Activated CD4-positive, alpha-beta T cell treated with anti-CD3 and anti-CD28 coated beads for 36 hours (primary cell): ENCODE measurements around the gene CTDSPL. TPM values are rescaled to one million over a fixed set of nuclear protein-coding genes. Genes with fewer than 3 reads are reported as not detected.

ENCODE experiments used
- ATAC-seq: fragments of 200-7000 bp; cut with Tn5 transposase; one replicate; pipeline ENCODE4 v1.10.0; 2021; ENCODE audit warnings: mild to moderate bottlenecking, moderate library complexity
- CTCF ChIA-PET: fragments of 350-600 bp; sonication (Branson Sonifier 250); formaldehyde crosslinking; loops from one replicate; lab custom pipeline; 2021; ENCODE audit warnings: antibody characterized with exemption; lab: Charles Lee
- POLR2A ChIA-PET: fragments of 350-600 bp; sonication (Branson Sonifier 250); formaldehyde crosslinking; loops from one replicate; lab custom pipeline; 2021; ENCODE audit warnings: antibody characterized with exemption, inconsistent platforms; lab: Charles Lee
- DNase-seq: peaks from one replicate; pipeline ENCODE4 v3.0.0-alpha.2; 2020
- H3K27ac Mint-ChIP-seq: one replicate; pipeline ENCODE4 v1.8.0; 2021; ENCODE audit warnings: mixed read lengths
- H3K27me3 Mint-ChIP-seq: one replicate; pipeline ENCODE4 v1.8.0; 2021; ENCODE audit warnings: mixed read lengths
- H3K36me3 Mint-ChIP-seq: one replicate; pipeline ENCODE4 v1.8.0; 2021; ENCODE audit warnings: low read depth, mixed read lengths
- H3K4me1 Mint-ChIP-seq: one replicate; pipeline ENCODE4 v1.8.0; 2021; ENCODE audit warnings: mixed read lengths
- H3K4me3 Mint-ChIP-seq: one replicate; pipeline ENCODE4 v1.8.0; 2021; ENCODE audit warnings: mild to moderate bottlenecking, moderate library complexity, mixed read lengths
- H3K9me3 Mint-ChIP-seq: one replicate; pipeline ENCODE4 v1.8.0; 2021; ENCODE audit warnings: low read depth, mixed read lengths
- intact Hi-C, 2 experiments: fragments of 100-400 bp; cut with DNase I in 1 of 2; cut with micrococcal nuclease in 1 of 2; formaldehyde crosslinking; loops; one replicate each; pipeline versions ENCODE4 v1.14.2 to v1.15.1; 2022 to 2024; cut with DNase I, micrococcal nuclease
- total RNA-seq, 2 experiments: library from RNA; stranded (reverse); gene quantifications; one replicate each; pipeline ENCODE4 v1.2.3, GENCODE V29; 2021

Gene CTDSPL
- total RNA-seq, 2 experiments from 2014 or later: 3.9 to 5.3 TPM

GRCh38 chr3:38005076-38006020 lies 143.7 kb downstream of the CTDSPL start:
- no peaks in the 10 kb centered on the region for H3K27me3 Mint-ChIP-seq
- peaks cover 9% of the 10 kb centered on the region for H3K4me1 Mint-ChIP-seq
- ATAC-seq (no peak), DNase-seq (no peak)
- no peaks in the 10 kb centered on the region for H3K9me3 Mint-ChIP-seq
- H3K36me3 Mint-ChIP-seq: peaks cover 11% of the 10 kb centered on the region
- CTCF ChIA-PET: interaction anchor here (0.9 kb wide), 1 partner anchor 31 kb away, joined by 4 read pairs; no protein-coding TSS in a partner anchor
- H3K4me3 Mint-ChIP-seq: no peak overlapping the region
- intact Hi-C loops: no loop called here
- POLR2A ChIA-PET: interaction anchor here (0.6 to 0.7 kb wide), 2 partner anchors 57 to 706 kb away, joined by 3 to 10 read pairs; no protein-coding TSS in a partner anchor
- peak overlapping the region; percentile 29 for H3K27ac Mint-ChIP-seq

- no peaks in the 10 kb centered on the region for H3K27me3 Mint-ChIP-seq
- no peaks in the 10 kb centered on the region for H3K9me3 Mint-ChIP-seq
- ATAC-seq: no peak
- DNase-seq: no peak
- POLR2A ChIA-PET: interaction anchor here (0.7 kb wide), 1 partner anchor 707 kb away, joined by 10 read pairs; no protein-coding TSS in a partner anchor
- peaks cover 9% of the 10 kb centered on the region for H3K4me1 Mint-ChIP-seq
- intact Hi-C loops: no loop called here
- no peak overlapping the region for H3K27ac Mint-ChIP-seq
- H3K4me3 Mint-ChIP-seq: no peak overlapping the region
- CTCF ChIA-PET: no interaction called here
- H3K36me3 Mint-ChIP-seq: peaks cover 11% of the 10 kb centered on the region
These were observed 144.4 kb downstream of the CTDSPL start for GRCh38 chr3:38006031-38006430.

GRCh38 chr3:38006445-38006995 lies 144.8 kb downstream of the CTDSPL start:
- POLR2A ChIA-PET: no interaction called here
- no peak for DNase-seq
- CTCF ChIA-PET: no interaction called here
- intact Hi-C loops: no loop called here
- Mint-ChIP-seq H3K9me3 (no peaks in the 10 kb centered on the region), H3K4me3 (no peak overlapping the region), H3K36me3 (peaks cover 11% of the 10 kb centered on the region), H3K27me3 (no peaks in the 10 kb centered on the region), H3K27ac (no peak overlapping the region), H3K4me1 (peaks cover 9% of the 10 kb centered on the region)
- ATAC-seq: no peak

GRCh38 chr3:38007754-38008090 lies 146.0 kb downstream of the CTDSPL start:
- Mint-ChIP-seq H3K36me3 (peaks cover 6% of the 10 kb centered on the region), H3K4me3 (no peak overlapping the region), H3K9me3 (no peaks in the 10 kb centered on the region), H3K27me3 (no peaks in the 10 kb centered on the region), H3K4me1 (peaks cover 9% of the 10 kb centered on the region), H3K27ac (no peak overlapping the region)
- ChIA-PET POLR2A (interaction anchor here (0.7 kb wide), 1 partner anchor 163 kb away, joined by 3 read pairs; no protein-coding TSS in a partner anchor), CTCF (no interaction called here)
- no peak for ATAC-seq
- DNase-seq: no peak
- intact Hi-C loops: no loop called here

- CTCF ChIA-PET: no interaction called here
- intact Hi-C loops: no loop called here
- DNase-seq (no peak), ATAC-seq (no peak)
- peaks cover 5% of the 10 kb centered on the region for H3K4me1 Mint-ChIP-seq
- no peak overlapping the region for H3K27ac Mint-ChIP-seq
- H3K4me3 Mint-ChIP-seq: no peak overlapping the region
- H3K36me3 Mint-ChIP-seq: peaks cover 6% of the 10 kb centered on the region
- no peaks in the 10 kb centered on the region for H3K27me3 Mint-ChIP-seq
- POLR2A ChIA-PET: no interaction called here
- no peaks in the 10 kb centered on the region for H3K9me3 Mint-ChIP-seq
These were observed 146.6 kb downstream of the CTDSPL start for GRCh38 chr3:38008191-38008701.

GRCh38 chr3:38008971-38009580 lies 147.4 kb downstream of the CTDSPL start:
- H3K36me3 Mint-ChIP-seq: peaks cover 6% of the 10 kb centered on the region
- ATAC-seq (no peak), DNase-seq (no peak)
- H3K27ac Mint-ChIP-seq: no peak overlapping the region
- CTCF ChIA-PET: interaction anchor here (0.7 kb wide), 1 partner anchor 326 kb away, joined by 3 read pairs; no protein-coding TSS in a partner anchor
- H3K9me3 Mint-ChIP-seq: no peaks in the 10 kb centered on the region
- intact Hi-C loops: no loop called here
- H3K4me3 Mint-ChIP-seq: no peak overlapping the region
- POLR2A ChIA-PET: no interaction called here
- no peaks in the 10 kb centered on the region for H3K27me3 Mint-ChIP-seq
- peaks cover 5% of the 10 kb centered on the region for H3K4me1 Mint-ChIP-seq

- no peaks in the 10 kb centered on the region for H3K4me1 Mint-ChIP-seq
- H3K4me3 Mint-ChIP-seq: no peak overlapping the region
- no peaks in the 10 kb centered on the region for H3K36me3 Mint-ChIP-seq
- H3K9me3 Mint-ChIP-seq: no peaks in the 10 kb centered on the region
- intact Hi-C loops: no loop called here
- DNase-seq (no peak), ATAC-seq (no peak)
- ChIA-PET POLR2A (no interaction called here), CTCF (no interaction called here)
- H3K27me3 Mint-ChIP-seq: no peaks in the 10 kb centered on the region
- no peak overlapping the region for H3K27ac Mint-ChIP-seq
These were observed 148.3 kb downstream of the CTDSPL start for GRCh38 chr3:38009807-38010591.

- ChIA-PET POLR2A (no interaction called here), CTCF (interaction anchor here (0.7 kb wide), 1 partner anchor 10 kb away, joined by 3 read pairs; no protein-coding TSS in a partner anchor)
- peaks cover 2% of the 10 kb centered on the region for H3K9me3 Mint-ChIP-seq
- H3K4me1 Mint-ChIP-seq: no peaks in the 10 kb centered on the region
- H3K4me3 Mint-ChIP-seq: no peak overlapping the region
- no peak overlapping the region for H3K27ac Mint-ChIP-seq
- no peak for ATAC-seq
- DNase-seq: no peak
- intact Hi-C loops: no loop called here
- peaks cover 9% of the 10 kb centered on the region for H3K36me3 Mint-ChIP-seq
- no peaks in the 10 kb centered on the region for H3K27me3 Mint-ChIP-seq
These were observed 149.4 kb downstream of the CTDSPL start for GRCh38 chr3:38011111-38011510.

- POLR2A ChIA-PET: no interaction called here
- H3K36me3 Mint-ChIP-seq: peaks cover 23% of the 10 kb centered on the region
- H3K27ac Mint-ChIP-seq: no peak overlapping the region
- ATAC-seq (no peak), DNase-seq (no peak)
- CTCF ChIA-PET: no interaction called here
- H3K4me1 Mint-ChIP-seq: no peaks in the 10 kb centered on the region
- H3K4me3 Mint-ChIP-seq: no peak overlapping the region
- intact Hi-C loops: no loop called here
- H3K27me3 Mint-ChIP-seq: no peaks in the 10 kb centered on the region
- H3K9me3 Mint-ChIP-seq: peaks cover 2% of the 10 kb centered on the region
These were observed 153.8 kb downstream of the CTDSPL start for GRCh38 chr3:38015485-38015884.

GRCh38 chr3:38015984-38016383 lies 154.3 kb downstream of the CTDSPL start:
- no peaks in the 10 kb centered on the region for H3K27me3 Mint-ChIP-seq
- H3K27ac Mint-ChIP-seq: no peak overlapping the region
- DNase-seq (no peak), ATAC-seq (no peak)
- H3K36me3 Mint-ChIP-seq: peaks cover 23% of the 10 kb centered on the region
- no peak overlapping the region for H3K4me3 Mint-ChIP-seq
- intact Hi-C loops: no loop called here
- ChIA-PET POLR2A (no interaction called here), CTCF (interaction anchor here (0.6 kb wide), 1 partner anchor 11 kb away, joined by 4 read pairs; no protein-coding TSS in a partner anchor)
- H3K4me1 Mint-ChIP-seq: no peaks in the 10 kb centered on the region
- peaks cover 2% of the 10 kb centered on the region for H3K9me3 Mint-ChIP-seq

GRCh38 chr3:38016410-38016809 lies 154.7 kb downstream of the CTDSPL start:
- Mint-ChIP-seq H3K9me3 (peaks cover 2% of the 10 kb centered on the region), H3K4me3 (no peak overlapping the region), H3K4me1 (no peaks in the 10 kb centered on the region), H3K36me3 (peaks cover 23% of the 10 kb centered on the region), H3K27ac (no peak overlapping the region), H3K27me3 (no peaks in the 10 kb centered on the region)
- ChIA-PET POLR2A (no interaction called here), CTCF (interaction anchor here (0.6 kb wide), 1 partner anchor 11 kb away, joined by 4 read pairs; no protein-coding TSS in a partner anchor)
- no peak for DNase-seq
- intact Hi-C loops: no loop called here
- ATAC-seq: no peak
